K562 (cell line): ENCODE measurements around the gene ARHGDIB. TPM values are rescaled to one million over a fixed set of nuclear protein-coding genes. Genes with fewer than 3 reads are reported as not detected.
A peak's percentile ranks its signal among the peaks of the same experiment; 100 is the strongest.

Source experiments
- GABPA ChIP-seq: fragments of 200-800 bp; sonication (Bioruptor generic); conservative IDR thresholded peaks from 2 replicates; pipeline ENCODE4 v1.6.1; 2016; ENCODE audit warnings: low read depth, missing genetic modification characterization, missing compliant biosample characterization
- GMEB1 ChIP-seq: fragments of 250-450 bp; sonication (Bioruptor Pico); IDR thresholded peaks from 2 replicates; pipeline ENCODE4 v1.4.0; 2020; ENCODE audit warnings: mild to moderate bottlenecking
- MAX ChIP-seq: sonication (generic); formaldehyde crosslinking; IDR thresholded peaks from 2 replicates; pipeline ENCODE4 v1.9.0; 2022; ENCODE audit warnings: mild to moderate bottlenecking, missing genetic modification reagents
- MED1 ChIP-seq: sonication (generic); formaldehyde crosslinking; IDR thresholded peaks from 2 replicates; pipeline ENCODE4 v1.8.1; 2023; ENCODE audit warnings: missing genetic modification reagents, borderline replicate concordance
- MTA3 ChIP-seq: fragments of 450-650 bp; formaldehyde crosslinking; IDR thresholded peaks from 2 replicates; pipeline ENCODE4 v1.6.1; 2017; ENCODE audit warnings: mild to moderate bottlenecking, borderline replicate concordance
- NFE2L1 ChIP-seq: fragments of 450-650 bp; IDR thresholded peaks from 2 replicates; pipeline ENCODE4 v1.6.1; 2016; ENCODE audit warnings: missing genetic modification characterization, low read depth, mild to moderate bottlenecking, missing compliant biosample characterization, moderate library complexity, borderline replicate concordance
- PKNOX1 ChIP-seq: fragments of 450-650 bp; IDR thresholded peaks from 2 replicates; pipeline ENCODE4 v1.6.1; 2016
- VEZF1 ChIP-seq: fragments of 200-800 bp; sonication (Bioruptor generic); IDR thresholded peaks from 2 replicates; pipeline ENCODE4 v1.6.1; 2017; ENCODE audit warnings: missing genetic modification characterization, missing compliant biosample characterization
- ZBTB17 ChIP-seq: fragments of 450-650 bp; formaldehyde crosslinking; IDR thresholded peaks from 2 replicates; pipeline ENCODE4 v1.4.0; 2020; ENCODE audit warnings: mild to moderate bottlenecking
- ZBTB5 ChIP-seq: fragments of 450-650 bp; IDR thresholded peaks from 2 replicates; pipeline ENCODE4 v1.6.1; 2017; ENCODE audit warnings: antibody characterized with exemption
- ZFP36 ChIP-seq: fragments of 150-350 bp; IDR thresholded peaks from 2 replicates; pipeline ENCODE4 v1.6.1; 2018; ENCODE audit warnings: low read length, low read depth; ENCODE audit not compliant: partially characterized antibody
- ZNF197 ChIP-seq: fragments of 200-800 bp; sonication (Bioruptor generic); IDR thresholded peaks from 2 replicates; pipeline ENCODE4 v1.6.1; 2016; ENCODE audit warnings: low read depth, missing genetic modification characterization, missing compliant biosample characterization
- ZNF592 ChIP-seq: fragments of 450-650 bp; IDR thresholded peaks from 2 replicates; pipeline ENCODE4 v1.6.1; 2017; ENCODE audit warnings: antibody characterized with exemption, mild to moderate bottlenecking
- ZNF639 ChIP-seq, 2 experiments: fragments of 200-800 bp in 1 of 2; sonication (Bioruptor generic) in 1 of 2; sonication (generic) in 1 of 2; formaldehyde crosslinking in 1 of 2; IDR thresholded peaks in 1 of 2; conservative IDR thresholded peaks in 1 of 2; 2 replicates each; pipeline versions ENCODE4 v1.5.0 to v1.6.1; 2016 to 2020; ENCODE audit warnings: missing compliant biosample characterization in 1 of 2, missing genetic modification characterization in 1 of 2, missing genetic modification reagents in 1 of 2
- polyA plus RNA-seq, 8 experiments: library from polyadenylated mRNA; depleted of rRNA in 4 of 8; stranded (reverse) in 5 of 8; unstranded in 3 of 8; fragments of >200 nt; fragmentation: Nextera tagmentation in 2 of 8; fragmentation: Illumina TruSeq in 1 of 8; extraction: Ambion mirVana in 2 of 8; extraction: Trizol in 1 of 8; gene quantifications; 2 replicates each; pipeline versions ENCODE4 v1.2.1 to v1.2.3, GENCODE V29; 2011 to 2014; ENCODE audit warnings: inconsistent platforms in 1 of 8, missing spikeins in 1 of 8
- total RNA-seq, 7 experiments: library from RNA; depleted of rRNA in 6 of 7; stranded (reverse); fragments of >200 nt in 6 of 7; fragmentation: Illumina TruSeq in 2 of 7; extraction: Trizol in 2 of 7; gene quantifications; 2 replicates each; pipeline versions ENCODE4 v1.2.1 to v1.2.3, GENCODE V29; 2011 to 2021; ENCODE audit warnings: low replicate concordance in 1 of 7

ARHGDIB gene
- total and polyA plus RNA-seq, 9 of the 15 experiments (the other 6 are each of a cell fraction or from before 2014, with no cell fraction given): 9.5 to 204 (median 116) TPM

GRCh38 chr12:14948672-14949071 lies 12.7 kb downstream of the ARHGDIB start (continued):
- TF ChIP-seq MAX (CRISPR knock-in tag) (no peak), ZBTB17 (CRISPR knock-in tag) (0 out of 2 replicates have a peak, but pooled peaks have one; percentile 23), ZFP36 (peak; percentile 10), MED1 (CRISPR knock-in tag) (no peak), ZNF197 (CRISPR knock-in tag) (0 out of 2 replicates have a peak, but pooled peaks have one; percentile 61), PKNOX1 (no peak), NFE2L1 (tag) (no peak), VEZF1 (CRISPR knock-in tag) (0 out of 2 replicates have a peak, but pooled peaks have one; percentile 27), GMEB1 (0 out of 2 replicates have a peak, but pooled peaks have one; percentile 15), ZNF639 (CRISPR knock-in tag; conservative IDR thresholded peaks at IDR 0.05 in 1 of 2, IDR thresholded peaks at IDR 0.05 in 1 of 2) (peak in 1 of 2 experiments; percentile 84; a peak in 2 of 4 replicates), ZBTB5 (no peak), MTA3 (no peak), ZNF592 (no peak), GABPA (tag) (peak; percentile 68)
